ENCODE results near the gene NRL.

GRCh38 chr14:24075485-24076301, 39.1 kb downstream of the NRL start:
- TF ChIP-seq, protein P1, sequence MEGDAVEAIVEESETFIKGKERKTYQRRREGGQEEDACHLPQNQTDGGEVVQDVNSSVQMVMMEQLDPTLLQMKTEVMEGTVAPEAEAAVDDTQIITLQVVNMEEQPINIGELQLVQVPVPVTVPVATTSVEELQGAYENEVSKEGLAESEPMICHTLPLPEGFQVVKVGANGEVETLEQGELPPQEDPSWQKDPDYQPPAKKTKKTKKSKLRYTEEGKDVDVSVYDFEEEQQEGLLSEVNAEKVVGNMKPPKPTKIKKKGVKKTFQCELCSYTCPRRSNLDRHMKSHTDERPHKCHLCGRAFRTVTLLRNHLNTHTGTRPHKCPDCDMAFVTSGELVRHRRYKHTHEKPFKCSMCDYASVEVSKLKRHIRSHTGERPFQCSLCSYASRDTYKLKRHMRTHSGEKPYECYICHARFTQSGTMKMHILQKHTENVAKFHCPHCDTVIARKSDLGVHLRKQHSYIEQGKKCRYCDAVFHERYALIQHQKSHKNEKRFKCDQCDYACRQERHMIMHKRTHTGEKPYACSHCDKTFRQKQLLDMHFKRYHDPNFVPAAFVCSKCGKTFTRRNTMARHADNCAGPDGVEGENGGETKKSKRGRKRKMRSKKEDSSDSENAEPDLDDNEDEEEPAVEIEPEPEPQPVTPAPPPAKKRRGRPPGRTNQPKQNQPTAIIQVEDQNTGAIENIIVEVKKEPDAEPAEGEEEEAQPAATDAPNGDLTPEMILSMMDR (conservative IDR thresholded peaks at IDR 0.05): no peak
- no peak for TF ChIP-seq ZFX (IDR thresholded peaks at IDR 0.05)
